Muscle of leg (tissue), 16 donors: ENCODE results near the gene BDH1. TPM values are rescaled to one million over a fixed set of nuclear protein-coding genes. Genes with fewer than 3 reads are reported as not detected.
A peak's percentile ranks its signal among the peaks of the same experiment; 100 is the strongest.
"Not testable (repeated sequence)": the region's sequence is repeated elsewhere in the genome, so short reads cannot be mapped to it uniquely, and the experiment has no call there.

Experiments
- DNase-seq: peaks from one replicate; pipeline ENCODE4 v3.0.0; 2013
- H3K27ac ChIP-seq: one replicate; pipeline ENCODE4 v1.5.1; 2013; ENCODE audit warnings: mild to moderate bottlenecking, low read length, control low read depth
- H3K27me3 ChIP-seq: one replicate; pipeline ENCODE4 v1.6.1; 2013; ENCODE audit warnings: low read length; ENCODE audit not compliant: control insufficient read depth, insufficient read depth
- H3K36me3 ChIP-seq: one replicate; pipeline ENCODE4 v1.6.1; 2013; ENCODE audit warnings: low read length; ENCODE audit not compliant: control insufficient read depth, insufficient read depth
- H3K4me1 ChIP-seq: one replicate; pipeline ENCODE4 v1.6.1; 2013; ENCODE audit warnings: low read length; ENCODE audit not compliant: control insufficient read depth, insufficient read depth
- H3K4me3 ChIP-seq: one replicate; pipeline ENCODE4 v1.5.1; 2013; ENCODE audit warnings: low read length, control low read depth
- H3K9me3 ChIP-seq: replicated peaks from 2 replicates; pipeline ENCODE4 v1.6.1; 2013; ENCODE audit warnings: low read depth, low read length; ENCODE audit not compliant: control insufficient read depth
- WGBS: methylation state at CpG from one replicate; pipeline ENCODE4 v1.1.5; 2013; ENCODE audit warnings: missing lambda C conversion rate; ENCODE audit not compliant: insufficient coverage; 5-methylcytosine and 5-hydroxymethylcytosine counted together
- long read RNA-seq, 11 donors: transcript quantifications; one replicate each; lab custom pipeline, GENCODE V29; 2026
- polyA plus RNA-seq, 8 donors: library from polyadenylated mRNA; unstranded; fragments of 120-200 nt; gene quantifications; one replicate each; pipeline versions ENCODE4 v1.2.1 to v1.2.3, GENCODE V29; 2013; ENCODE audit warnings: inconsistent platforms in 1 of 8, low replicate concordance in 1 of 8; ENCODE audit not compliant: insufficient read length in 8 of 8, insufficient read depth in 1 of 8
- total RNA-seq: library from RNA; stranded (reverse); fragments of 120-200 nt; gene quantifications from one replicate; pipeline ENCODE4 v1.2.4, GENCODE V29; 2013

The BDH1 gene, protein sequence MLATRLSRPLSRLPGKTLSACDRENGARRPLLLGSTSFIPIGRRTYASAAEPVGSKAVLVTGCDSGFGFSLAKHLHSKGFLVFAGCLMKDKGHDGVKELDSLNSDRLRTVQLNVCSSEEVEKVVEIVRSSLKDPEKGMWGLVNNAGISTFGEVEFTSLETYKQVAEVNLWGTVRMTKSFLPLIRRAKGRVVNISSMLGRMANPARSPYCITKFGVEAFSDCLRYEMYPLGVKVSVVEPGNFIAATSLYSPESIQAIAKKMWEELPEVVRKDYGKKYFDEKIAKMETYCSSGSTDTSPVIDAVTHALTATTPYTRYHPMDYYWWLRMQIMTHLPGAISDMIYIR
- total RNA-seq = 3.2 TPM
- polyA plus RNA-seq = 1 to 10 TPM; 3.3 to 7.4 (median 4.2) TPM
- long read RNA-seq, donor 1, partial matches to known transcripts = 0 of 1 reads
- long read RNA-seq, donor 1, other reads (novel, unspliced or antisense) = 0 of 1 reads
- long read RNA-seq, donor 2, partial matches to known transcripts = 0 of 1 reads
- long read RNA-seq, donor 2, other reads (novel, unspliced or antisense) = 0 of 1 reads
- long read RNA-seq, donor 3, partial matches to known transcripts = 0 of 2 reads
- long read RNA-seq, donor 3, other reads (novel, unspliced or antisense) = 0 of 2 reads
- long read RNA-seq, donor 4 = 0 reads
- long read RNA-seq, donor 5, partial matches to known transcripts = 0 of 1 reads
- long read RNA-seq, donor 5, other reads (novel, unspliced or antisense) = 0 of 1 reads
- long read RNA-seq, donor 6, partial matches to known transcripts = 0 of 1 reads
- long read RNA-seq, donor 6, other reads (novel, unspliced or antisense) = 0 of 1 reads
- long read RNA-seq, donor 7 = 0 reads
- long read RNA-seq, donor 8, partial matches to known transcripts = 0 of 1 reads
- long read RNA-seq, donor 8, other reads (novel, unspliced or antisense) = 0 of 1 reads
- long read RNA-seq, donor 9 = 0 reads
- long read RNA-seq, donor 10, partial matches to known transcripts = 0 of 2 reads
- long read RNA-seq, donor 10, other reads (novel, unspliced or antisense) = 0 of 2 reads
- long read RNA-seq, donor 11, partial matches to known transcripts = 0 of 1 reads
- long read RNA-seq, donor 11, other reads (novel, unspliced or antisense) = 0 of 1 reads

GRCh38 chr3:197555281-197556261 is at the start of gene BDH1:
Gene BDH1, minus strand, starts transcription at chr3:197555968. Its CDS starts 9,525 bp downstream, at chr3:197546443.
- Histone ChIP-seq H3K27me3 (peaks cover 41% of the 10 kb centered on the region), H3K27ac (peak within 1 kb of the TSS; percentile 85), H3K9me3 (no peaks in the 10 kb centered on the region), H3K36me3 (no peaks in the 10 kb centered on the region), H3K4me1 (peaks cover 18% of the 10 kb centered on the region), H3K4me3 (peak within 1 kb of the TSS; percentile 80)
- DNase-seq = peak; percentile 13
- WGBS = under 1% methylated on average over 94 of the region's 96 CpGs

DNA sequence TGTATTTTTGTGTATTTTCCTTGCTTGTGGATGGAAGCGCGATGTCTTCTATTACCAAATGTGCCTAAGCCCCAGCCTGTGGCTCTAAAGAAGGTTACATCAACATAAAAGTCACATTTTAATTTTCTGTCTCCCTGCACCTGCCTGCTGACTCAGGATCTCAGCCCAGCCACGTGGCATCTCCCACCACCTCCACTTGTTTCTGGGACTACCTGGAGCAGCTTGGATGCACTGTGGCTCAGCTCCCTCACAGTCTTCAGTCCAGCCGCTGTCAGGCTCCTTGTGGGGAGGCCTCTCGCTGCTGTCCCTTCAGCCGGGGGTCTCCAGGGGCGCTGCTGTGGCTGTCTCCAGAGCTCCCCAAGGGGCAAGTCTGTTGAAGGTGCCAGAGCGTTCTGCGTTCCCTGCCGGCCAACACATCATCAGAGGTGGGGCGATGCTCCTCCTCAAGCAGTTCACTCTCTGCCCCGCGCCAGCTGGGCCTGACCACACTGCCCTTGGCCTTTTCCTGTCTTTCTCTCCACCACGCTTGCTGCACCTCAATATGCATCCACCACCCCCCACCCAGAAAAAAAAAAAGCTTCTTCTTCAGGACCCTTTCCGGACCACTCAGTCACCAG is 47.7 kb upstream of the BDH1 start:
- Histone ChIP-seq H3K4me1 (peaks cover 7% of the 10 kb centered on the region), H3K36me3 (peaks cover 24% of the 10 kb centered on the region), H3K9me3 (no peaks in the 10 kb centered on the region), H3K4me3 (no peak overlapping the region), H3K27me3 (no peaks in the 10 kb centered on the region), H3K27ac (no peak overlapping the region)
- DNase-seq = no peak
- 90% methylated on average over 13 of the region's 15 CpGs for WGBS

DNA sequence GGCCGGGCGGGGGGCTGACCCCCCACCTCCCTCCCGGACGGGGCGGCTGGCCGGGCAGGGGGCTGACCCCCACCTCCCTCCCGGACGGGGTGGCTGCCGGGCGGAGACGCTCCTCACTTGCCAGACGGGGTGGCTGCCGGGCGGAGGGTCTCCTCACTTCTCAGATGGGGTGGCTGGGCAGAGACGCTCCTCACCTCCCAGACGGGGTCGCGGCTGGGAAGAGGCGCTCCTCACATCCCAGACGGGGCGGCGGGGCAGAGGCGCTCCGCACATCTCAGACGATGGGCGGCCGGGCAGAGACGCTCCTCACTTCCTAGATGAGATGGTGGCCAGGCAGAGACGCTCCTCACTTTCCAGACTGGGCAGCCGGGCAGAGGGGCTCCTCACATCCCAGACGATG is 46.6 kb upstream of the BDH1 start:
- H3K9me3 ChIP-seq, H3K4me3 ChIP-seq, H3K4me1 ChIP-seq, H3K27ac ChIP-seq, DNase-seq, H3K27me3 ChIP-seq: not testable (repeated sequence)
- 98% methylated on average over 11 of the region's 31 CpGs for WGBS
- H3K36me3 ChIP-seq = peaks cover 13% of the 10 kb centered on the region

- H3K27me3 ChIP-seq, H3K4me1 ChIP-seq, H3K27ac ChIP-seq, DNase-seq, H3K4me3 ChIP-seq, H3K9me3 ChIP-seq, H3K36me3 ChIP-seq: not testable (repeated sequence)
- no CpG with 5 or more reads among the region's 2 CpGs for WGBS
These were observed 45.7 kb upstream of the BDH1 start for GRCh38 chr3:197601566-197601840.

- Histone ChIP-seq H3K4me1 (peaks cover 7% of the 10 kb centered on the region), H3K27ac (no peak overlapping the region), H3K4me3 (no peak overlapping the region), H3K27me3 (no peaks in the 10 kb centered on the region), H3K36me3 (peaks cover 4% of the 10 kb centered on the region), H3K9me3 (no peaks in the 10 kb centered on the region)
- WGBS = 91% methylated on average over 13 of the region's 22 CpGs
- DNase-seq = no peak
These were observed 45.2 kb upstream of the BDH1 start for GRCh38 chr3:197600796-197601565.

GRCh38 chr3:197599089-197599765 is 43.5 kb upstream of the BDH1 start:
- Histone ChIP-seq H3K4me1 (peaks cover 7% of the 10 kb centered on the region), H3K27ac (no peak overlapping the region), H3K9me3 (no peaks in the 10 kb centered on the region), H3K36me3 (peaks cover 4% of the 10 kb centered on the region), H3K4me3 (no peak overlapping the region), H3K27me3 (no peaks in the 10 kb centered on the region)
- WGBS = 23% methylated on average over 21 of the region's 22 CpGs
- DNase-seq = peak; percentile 79

DNA sequence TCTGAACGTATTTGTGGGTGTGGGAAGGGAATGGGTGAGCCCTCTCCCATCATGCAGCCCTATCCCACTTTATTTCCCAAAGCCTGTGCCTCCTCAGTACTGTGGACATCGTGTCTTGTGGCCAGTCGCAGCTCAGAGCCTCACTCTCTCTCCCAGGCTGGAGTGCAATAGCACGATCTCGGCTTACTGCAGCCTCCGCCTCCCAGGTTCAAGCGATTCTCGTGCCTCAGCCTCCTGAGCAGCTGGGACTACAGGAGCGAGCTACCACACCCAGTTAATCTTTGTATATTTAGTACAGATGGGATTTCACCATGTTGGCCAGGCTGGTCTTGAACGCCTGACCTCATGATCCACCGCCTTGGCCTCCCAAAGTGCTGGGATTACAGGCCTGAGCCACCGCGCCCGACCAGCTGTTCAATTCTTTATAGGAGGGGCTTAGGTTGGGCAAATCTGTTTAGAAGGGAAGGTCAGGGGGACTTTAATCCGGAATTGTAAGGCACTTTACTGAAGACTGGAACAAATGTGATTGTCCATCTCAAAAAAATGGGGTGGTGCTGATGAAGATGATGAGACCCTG is 42.7 kb upstream of the BDH1 start:
- no peak overlapping the region for H3K27ac ChIP-seq
- DNase-seq = no peak
- no peaks in the 10 kb centered on the region for H3K36me3 ChIP-seq
- no peak overlapping the region for H3K4me3 ChIP-seq
- no peaks in the 10 kb centered on the region for H3K9me3 ChIP-seq
- 67% methylated on average over 9 of the region's 15 CpGs for WGBS
- no peaks in the 10 kb centered on the region for H3K27me3 ChIP-seq
- H3K4me1 ChIP-seq = peaks cover 7% of the 10 kb centered on the region

GRCh38 chr3:197597335-197597734 is 41.6 kb upstream of the BDH1 start:
- Histone ChIP-seq H3K27me3 (no peaks in the 10 kb centered on the region), H3K4me3 (no peak overlapping the region), H3K27ac (no peak overlapping the region), H3K9me3 (no peaks in the 10 kb centered on the region), H3K36me3 (no peaks in the 10 kb centered on the region), H3K4me1 (peaks cover 7% of the 10 kb centered on the region)
- DNase-seq = no peak
- no CpG with 5 or more reads among the region's 4 CpGs for WGBS
